Left lung (tissue), 10 donors: Measurements from ENCODE around the gene FGF6. TPM values are rescaled to one million over a fixed set of nuclear protein-coding genes. Genes with fewer than 3 reads are reported as not detected.

Source experiments
- ATAC-seq: fragments of 200-7000 bp; cut with Tn5 transposase; one replicate; pipeline ENCODE4 v1.9.1; 2020; ENCODE audit warnings: moderate library complexity
- DNase-seq, 4 donors: peaks; one replicate each; pipeline ENCODE4 v3.0.0-alpha.2; 2013 to 2020
- H3K27ac ChIP-seq, 2 donors: fragments of 200-600 bp; sonication (generic) in 1 of 2; one replicate each; pipeline versions ENCODE4 v1.5.0 to v1.8.0; 2020 to 2021
- H3K27me3 ChIP-seq, 2 donors: fragments of 200-600 bp; sonication (generic) in 1 of 2; one replicate each; pipeline versions ENCODE4 v1.5.0 to v1.8.0; 2020 to 2021
- H3K36me3 ChIP-seq, 2 donors: fragments of 200-600 bp; sonication (generic) in 1 of 2; one replicate each; pipeline versions ENCODE4 v1.5.0 to v1.8.0; 2020 to 2021
- H3K4me1 ChIP-seq, 2 donors: fragments of 200-600 bp; one replicate each; pipeline ENCODE4 v1.8.0; 2021
- H3K4me3 ChIP-seq, 2 donors: fragments of 200-600 bp; sonication (generic) in 1 of 2; one replicate each; pipeline versions ENCODE4 v1.5.0 to v1.8.0; 2020 to 2021; ENCODE audit warnings: mild to moderate bottlenecking in 1 of 2
- H3K9me3 ChIP-seq, 2 donors: fragments of 200-600 bp; sonication (generic) in 1 of 2; one replicate each; pipeline versions ENCODE4 v1.5.0 to v1.8.0; 2020 to 2021
- intact Hi-C, 2 donors: fragments of 100-400 bp; cut with DNase I; formaldehyde crosslinking; loops; one replicate each; pipeline versions ENCODE4 v1.11.2 to v1.14.2; 2022
- polyA plus RNA-seq, 6 donors: library from polyadenylated mRNA; unstranded; fragments of 120-200 nt; gene quantifications; one replicate each; pipeline ENCODE4 v1.2.1, GENCODE V29; 2013; ENCODE audit not compliant: insufficient read length in 6 of 6
- total RNA-seq, 2 donors: library from RNA; stranded (reverse); fragmentation: NEBNext Ultra II Directional; extraction: Animal tissue kit (Norgen Biotek cat#: 25700); gene quantifications; one replicate each; pipeline ENCODE4 v1.2.1, GENCODE V29; 2021
- TF ChIP-seq, protein P1 (sequence below), 2 donors: fragments of 200-600 bp; sonication (generic) in 1 of 2; IDR thresholded peaks; one replicate each; pipeline versions ENCODE4 v1.5.0 to v1.8.0; 2021; ENCODE audit warnings: antibody characterized with exemption in 2 of 2
- donor health status: DM: no; HTN: yes; CAD: no.
- donor health status: DM: no; HTN: no; CAD: no.

FGF6 gene
- total and polyA plus RNA-seq, 8 donors = not detected

DNA sequence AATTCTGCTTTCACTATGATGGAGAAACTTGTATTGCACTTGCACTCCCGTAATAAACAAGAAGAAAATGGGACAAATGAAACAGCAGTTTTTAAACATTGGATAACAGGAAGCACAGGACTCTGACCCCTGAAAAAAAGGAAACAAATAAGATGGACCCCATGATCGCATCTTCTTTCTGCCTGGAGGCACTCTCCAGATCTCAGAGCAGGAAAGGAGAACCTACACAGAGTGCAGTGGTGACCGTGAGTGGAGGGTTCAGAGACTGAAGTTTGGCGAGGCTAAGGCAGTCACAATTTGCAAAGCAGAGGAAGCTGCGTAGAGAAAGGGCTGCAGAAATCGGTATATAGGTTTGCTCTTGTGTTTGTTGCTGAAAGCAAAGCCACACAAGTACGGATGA lies 6.1 kb upstream of the FGF6 start:
- intact Hi-C loops = no loop called here
- no peak for ATAC-seq
- no peak overlapping the region for H3K4me3 ChIP-seq
- DNase-seq = no peak
- H3K4me1 ChIP-seq = no peaks in the 10 kb centered on the region
- no peaks in the 10 kb centered on the region for H3K9me3 ChIP-seq
- H3K36me3 ChIP-seq = no peaks in the 10 kb centered on the region
- no peak overlapping the region for H3K27ac ChIP-seq
- peaks cover 0 to 19% of the 10 kb centered on the region in 2 donors for H3K27me3 ChIP-seq
- TF ChIP-seq, protein P1, sequence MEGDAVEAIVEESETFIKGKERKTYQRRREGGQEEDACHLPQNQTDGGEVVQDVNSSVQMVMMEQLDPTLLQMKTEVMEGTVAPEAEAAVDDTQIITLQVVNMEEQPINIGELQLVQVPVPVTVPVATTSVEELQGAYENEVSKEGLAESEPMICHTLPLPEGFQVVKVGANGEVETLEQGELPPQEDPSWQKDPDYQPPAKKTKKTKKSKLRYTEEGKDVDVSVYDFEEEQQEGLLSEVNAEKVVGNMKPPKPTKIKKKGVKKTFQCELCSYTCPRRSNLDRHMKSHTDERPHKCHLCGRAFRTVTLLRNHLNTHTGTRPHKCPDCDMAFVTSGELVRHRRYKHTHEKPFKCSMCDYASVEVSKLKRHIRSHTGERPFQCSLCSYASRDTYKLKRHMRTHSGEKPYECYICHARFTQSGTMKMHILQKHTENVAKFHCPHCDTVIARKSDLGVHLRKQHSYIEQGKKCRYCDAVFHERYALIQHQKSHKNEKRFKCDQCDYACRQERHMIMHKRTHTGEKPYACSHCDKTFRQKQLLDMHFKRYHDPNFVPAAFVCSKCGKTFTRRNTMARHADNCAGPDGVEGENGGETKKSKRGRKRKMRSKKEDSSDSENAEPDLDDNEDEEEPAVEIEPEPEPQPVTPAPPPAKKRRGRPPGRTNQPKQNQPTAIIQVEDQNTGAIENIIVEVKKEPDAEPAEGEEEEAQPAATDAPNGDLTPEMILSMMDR (IDR thresholded peaks at IDR 0.05) = no peak

DNA sequence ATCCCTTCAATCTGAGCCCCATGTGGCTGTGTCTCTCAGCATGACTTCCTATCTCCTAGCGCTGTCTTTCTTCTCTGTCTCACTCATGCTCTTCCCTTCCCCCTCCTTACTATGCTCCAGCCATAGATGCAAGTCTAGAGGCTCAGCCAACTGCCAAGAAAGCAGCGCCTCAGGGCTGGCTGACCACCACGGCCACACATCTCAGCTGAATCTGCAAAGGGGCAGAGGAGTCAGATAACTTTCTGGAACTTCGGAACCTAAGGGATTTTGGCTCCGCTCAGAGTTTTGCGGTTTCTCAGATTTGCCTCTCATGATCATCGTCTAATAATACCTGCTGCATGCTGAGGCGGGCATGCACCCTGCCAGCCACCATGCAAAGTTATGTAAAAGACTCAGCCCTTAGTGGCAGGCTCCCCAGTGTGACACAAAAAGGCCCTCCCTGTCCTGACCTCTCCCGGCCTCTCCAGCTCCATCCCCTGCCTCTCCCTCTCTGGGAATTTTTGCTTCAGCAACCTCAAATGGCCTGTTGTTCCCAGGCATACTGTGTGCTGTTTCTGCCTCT lies 5.0 kb upstream of the FGF6 start:
- H3K36me3 ChIP-seq = no peaks in the 10 kb centered on the region
- ATAC-seq (no peak), DNase-seq (no peak)
- peaks cover 0 to 19% of the 10 kb centered on the region in 2 donors for H3K27me3 ChIP-seq
- no peaks in the 10 kb centered on the region for H3K4me1 ChIP-seq
- intact Hi-C loops = no loop called here
- H3K4me3 ChIP-seq = no peak overlapping the region
- H3K27ac ChIP-seq = no peak overlapping the region
- TF ChIP-seq, protein P1 (IDR thresholded peaks at IDR 0.05) = no peak
- H3K9me3 ChIP-seq = no peaks in the 10 kb centered on the region

DNA sequence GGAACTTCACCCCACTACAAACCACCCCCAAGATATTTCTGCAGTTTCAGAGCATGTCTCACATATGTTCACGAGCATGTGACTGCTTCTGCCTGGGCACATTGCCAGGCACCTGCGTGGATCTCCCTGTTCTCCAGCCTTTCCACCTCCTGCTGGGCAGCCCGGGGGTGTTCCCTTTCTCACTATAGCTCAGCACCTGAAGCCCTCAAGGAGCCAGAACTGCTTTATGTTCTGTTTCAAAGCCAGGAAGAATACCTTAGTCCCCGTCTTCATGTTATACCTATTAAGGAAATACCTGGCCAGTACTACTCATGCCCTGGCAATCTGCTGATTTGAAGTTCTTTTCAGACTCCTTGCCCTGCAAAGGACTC lies 4.2 kb upstream of the FGF6 start:
- TF ChIP-seq, protein P1 (IDR thresholded peaks at IDR 0.05) = no peak
- Histone ChIP-seq H3K27me3 (peaks cover 0 to 26% of the 10 kb centered on the region in 2 donors), H3K9me3 (no peaks in the 10 kb centered on the region), H3K36me3 (no peaks in the 10 kb centered on the region), H3K27ac (no peak overlapping the region), H3K4me3 (no peak overlapping the region), H3K4me1 (no peaks in the 10 kb centered on the region)
- ATAC-seq (no peak), DNase-seq (no peak)
- intact Hi-C loops = no loop called here

DNA sequence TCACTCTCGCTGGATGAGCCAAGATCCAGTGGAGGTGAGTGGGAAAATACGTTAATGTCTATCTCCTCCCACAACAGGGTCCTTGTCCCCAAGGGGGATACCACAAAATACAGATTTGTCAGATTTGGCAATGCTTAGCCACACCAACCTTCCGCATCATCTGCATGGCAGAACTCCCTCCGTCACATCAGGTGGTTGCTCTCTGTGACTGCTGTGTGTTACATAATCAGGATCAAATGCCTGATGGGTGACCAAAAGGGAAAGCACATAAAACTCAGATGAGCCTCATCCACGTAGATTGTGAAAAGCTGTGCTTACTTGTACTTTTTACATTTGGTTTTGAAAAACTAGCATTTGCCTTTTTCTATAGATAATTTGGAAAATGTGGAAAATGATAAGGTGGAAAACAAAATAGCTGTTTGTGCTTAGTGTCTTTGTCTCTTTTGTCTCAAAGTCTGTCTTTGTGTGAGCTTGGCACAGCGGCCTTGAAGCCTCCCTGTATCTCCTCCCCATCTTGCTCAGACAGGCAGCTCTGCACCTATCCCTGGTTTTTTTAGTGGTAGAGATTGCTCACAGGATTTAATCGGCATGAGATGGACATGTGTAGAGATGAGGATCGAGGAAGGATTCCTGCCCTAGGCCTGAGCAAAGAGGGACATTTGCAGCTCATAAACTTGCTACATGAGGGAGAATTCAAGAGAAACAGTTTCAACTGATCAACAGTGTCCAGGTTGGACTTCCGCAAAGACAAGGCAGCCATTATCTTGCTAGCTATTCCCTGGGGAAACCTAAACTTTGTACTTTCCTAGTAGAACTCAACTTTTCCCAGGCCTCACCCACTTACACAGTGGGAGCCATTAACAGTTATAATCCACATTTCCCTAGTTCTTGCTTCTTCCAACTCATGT lies 3.6 kb upstream of the FGF6 start:
- Histone ChIP-seq H3K36me3 (no peaks in the 10 kb centered on the region), H3K27me3 (peaks cover 0 to 28% of the 10 kb centered on the region in 2 donors), H3K4me3 (no peak overlapping the region), H3K27ac (no peak overlapping the region), H3K4me1 (no peaks in the 10 kb centered on the region), H3K9me3 (no peaks in the 10 kb centered on the region)
- ATAC-seq (no peak), DNase-seq (no peak)
- intact Hi-C loops = no loop called here
- TF ChIP-seq, protein P1 (IDR thresholded peaks at IDR 0.05) = no peak

DNA sequence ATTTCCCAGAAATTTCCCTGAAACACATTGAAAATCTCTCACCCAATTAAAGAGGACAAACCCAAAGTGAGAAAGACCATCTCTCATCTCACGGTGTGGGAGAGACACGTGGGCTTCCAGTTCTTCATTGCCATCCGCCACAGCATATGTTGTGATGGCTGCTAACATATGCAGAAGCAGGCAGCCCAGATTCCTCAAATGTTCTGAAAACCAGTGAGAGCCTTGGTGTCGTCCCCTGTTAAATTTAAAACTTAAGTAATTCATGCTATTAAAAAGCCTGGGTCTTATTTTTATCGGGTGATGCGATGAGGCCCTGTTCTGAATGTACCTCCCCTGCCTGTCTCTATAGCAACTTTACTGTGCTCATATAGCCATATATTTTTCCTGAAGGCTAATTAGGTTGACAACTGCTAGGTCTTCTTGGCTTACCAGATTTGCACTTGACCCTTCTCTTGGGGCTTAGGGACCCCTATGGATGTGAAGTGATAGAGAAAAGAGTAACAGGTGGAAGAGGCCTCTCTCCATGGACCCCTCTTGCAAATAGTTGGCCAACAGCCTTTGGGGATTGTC lies 2.8 kb upstream of the FGF6 start:
- no peaks in the 10 kb centered on the region for H3K9me3 ChIP-seq
- intact Hi-C loops = no loop called here
- ATAC-seq (no peak), DNase-seq (no peak)
- H3K27ac ChIP-seq = no peak overlapping the region
- TF ChIP-seq, protein P1 (IDR thresholded peaks at IDR 0.05) = no peak
- no peaks in the 10 kb centered on the region for H3K4me1 ChIP-seq
- H3K4me3 ChIP-seq = no peak overlapping the region
- H3K36me3 ChIP-seq = no peaks in the 10 kb centered on the region
- H3K27me3 ChIP-seq = peaks cover 0 to 32% of the 10 kb centered on the region in 2 donors
